Activated CD4-positive, alpha-beta T cell treated with anti-CD3 and anti-CD28 coated beads for 24 hours (primary cell): ENCODE measurements around the gene GNAS-AS1.

Source experiments
- DNase-seq, 2 donors: peaks; one replicate each; pipeline ENCODE4 v3.0.0-alpha.2; 2020; ENCODE audit warnings: low read depth in 2 of 2

The GNAS-AS1 gene

DNA sequence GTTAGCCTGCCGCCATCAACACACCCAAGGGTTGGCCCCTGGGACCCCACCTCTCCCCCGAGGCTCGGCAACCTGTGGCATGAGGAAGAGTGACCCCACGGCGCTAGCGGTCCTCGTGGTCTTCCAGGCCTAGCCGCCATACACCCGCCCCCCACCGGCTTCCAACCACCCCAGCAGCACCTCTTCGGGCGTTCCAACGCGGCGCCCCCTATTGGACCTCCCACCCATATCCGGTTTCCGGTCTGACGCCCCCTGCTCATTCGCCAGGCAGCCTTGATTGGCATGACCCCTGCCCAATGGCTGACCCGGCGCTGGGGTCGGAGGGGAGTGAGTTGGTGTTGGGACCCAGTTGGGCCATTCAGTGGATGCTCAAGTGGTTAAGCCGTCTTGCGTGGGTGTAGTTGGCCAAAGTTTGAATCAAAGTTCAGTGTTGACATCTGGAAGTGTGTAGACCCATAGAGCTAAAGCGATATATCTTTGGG lies at the start of gene GNAS-AS1:
GNAS-AS1 (minus strand) TSS at position 210 of the 482 bp plus-strand sequence.
- peak; percentile 67 to 77 for DNase-seq

DNA sequence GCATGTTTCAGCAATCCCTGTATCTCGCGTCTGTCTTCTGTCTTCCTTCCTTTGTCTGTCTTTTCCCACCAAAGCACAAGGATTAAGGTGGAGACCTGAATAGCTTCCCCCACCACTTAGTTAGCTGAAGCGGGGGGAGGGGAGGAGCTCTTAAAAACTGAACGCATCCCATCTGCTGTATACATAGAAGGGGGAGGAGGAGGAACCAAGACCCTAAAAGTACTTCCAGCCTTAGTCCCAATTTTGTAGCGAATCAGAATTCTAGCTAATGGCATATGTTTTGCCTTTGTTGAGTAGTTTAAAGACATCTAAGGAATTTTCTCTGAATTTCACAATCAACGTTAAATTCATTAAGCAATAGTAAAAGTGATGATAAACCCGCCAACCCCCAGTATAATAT lies 49.7 kb upstream of the GNAS-AS1 start:
- DNase-seq: no peak

DNA sequence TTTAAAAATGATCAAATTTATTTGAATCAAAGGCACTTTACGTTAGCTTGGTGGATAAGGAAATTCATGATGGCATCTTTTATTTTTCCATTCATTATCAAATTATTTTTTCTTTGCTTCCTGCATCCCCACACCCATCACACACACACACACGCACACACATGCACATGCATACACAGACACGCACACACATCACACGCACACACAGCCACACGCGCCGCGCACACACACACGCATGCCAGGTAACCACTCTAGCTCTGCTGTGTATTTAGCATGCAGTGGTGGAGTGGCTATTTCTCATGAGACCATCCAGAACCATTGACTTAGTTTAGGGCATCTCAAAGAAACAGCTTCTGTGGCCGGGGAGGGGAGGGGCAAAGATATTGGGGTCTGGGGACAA lies 48.8 kb upstream of the GNAS-AS1 start:
- no peak for DNase-seq

DNA sequence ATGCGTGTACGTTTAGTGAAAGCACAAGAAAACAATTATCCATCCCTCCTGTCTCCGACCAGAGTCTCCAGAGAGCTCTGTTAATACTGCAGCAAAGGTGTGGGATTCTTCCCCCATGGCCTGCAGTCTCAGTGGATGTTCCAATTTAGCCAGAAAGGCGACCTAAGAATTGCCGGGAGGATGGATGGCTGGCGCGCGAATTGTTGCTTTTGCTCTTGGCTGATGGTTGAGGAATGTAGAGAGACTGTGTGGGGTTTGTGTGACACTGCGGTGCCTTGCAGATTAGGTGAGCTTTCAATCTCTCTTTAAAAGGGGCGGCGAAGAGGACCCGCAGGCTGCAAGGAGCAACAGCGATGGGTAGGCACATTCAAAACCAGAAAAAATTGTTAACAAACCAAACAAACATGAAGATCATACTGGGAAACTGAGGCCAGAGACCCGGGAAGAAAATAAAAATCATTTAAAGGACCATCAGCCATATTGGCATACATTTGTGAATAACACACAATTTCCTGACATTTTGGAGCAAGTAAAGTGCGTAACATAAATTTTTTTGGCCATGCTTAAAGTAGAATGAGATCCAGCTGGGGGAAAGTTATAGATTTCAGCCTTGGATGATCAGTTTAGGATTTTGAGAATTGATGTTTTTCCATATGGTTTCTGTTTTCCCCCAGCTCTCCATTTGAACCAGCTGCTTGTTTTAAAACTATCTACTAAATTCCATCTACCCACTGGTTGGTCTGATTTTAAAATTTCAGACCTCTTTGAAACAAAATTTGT lies 48.1 kb upstream of the GNAS-AS1 start:
- no peak for DNase-seq

DNA sequence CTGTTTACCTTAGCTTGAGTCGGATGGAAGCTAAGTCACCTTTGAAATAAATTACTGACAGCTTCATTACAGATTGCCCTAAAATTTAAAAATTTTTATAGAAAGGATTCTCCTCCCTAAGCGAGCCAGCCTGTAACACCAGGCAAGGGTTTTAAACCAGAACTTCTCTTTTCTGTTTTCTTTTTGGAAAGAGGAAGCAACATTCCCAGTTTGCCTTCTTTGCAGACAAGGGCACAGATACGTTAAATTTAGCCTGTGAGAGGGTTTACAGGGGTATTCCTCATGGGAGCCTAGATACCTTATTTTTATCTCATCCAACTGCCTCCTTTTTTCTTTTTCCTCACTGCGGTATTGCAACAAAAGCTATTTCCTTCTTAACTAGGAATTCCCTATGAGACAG lies 46.8 kb upstream of the GNAS-AS1 start:
- DNase-seq: no peak

DNA sequence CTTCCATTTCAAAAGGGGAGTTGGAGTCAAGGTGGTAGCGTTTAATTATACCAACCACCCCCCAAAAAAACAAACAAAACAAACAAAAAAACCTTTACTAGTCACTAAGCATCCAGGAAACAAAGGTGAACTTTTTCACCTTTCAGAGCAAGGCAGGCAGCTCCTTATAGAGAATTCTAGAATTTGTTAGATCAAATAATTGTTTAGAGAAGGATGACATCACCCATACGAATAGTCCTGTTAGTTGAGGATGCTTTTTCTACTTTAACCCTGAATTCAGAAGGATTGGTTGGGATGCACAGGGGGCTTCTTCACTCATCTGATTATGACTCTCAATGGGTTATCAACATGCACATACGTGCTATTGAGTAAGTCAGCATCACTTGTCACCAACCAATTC lies 46.1 kb upstream of the GNAS-AS1 start:
- DNase-seq: no peak

DNA sequence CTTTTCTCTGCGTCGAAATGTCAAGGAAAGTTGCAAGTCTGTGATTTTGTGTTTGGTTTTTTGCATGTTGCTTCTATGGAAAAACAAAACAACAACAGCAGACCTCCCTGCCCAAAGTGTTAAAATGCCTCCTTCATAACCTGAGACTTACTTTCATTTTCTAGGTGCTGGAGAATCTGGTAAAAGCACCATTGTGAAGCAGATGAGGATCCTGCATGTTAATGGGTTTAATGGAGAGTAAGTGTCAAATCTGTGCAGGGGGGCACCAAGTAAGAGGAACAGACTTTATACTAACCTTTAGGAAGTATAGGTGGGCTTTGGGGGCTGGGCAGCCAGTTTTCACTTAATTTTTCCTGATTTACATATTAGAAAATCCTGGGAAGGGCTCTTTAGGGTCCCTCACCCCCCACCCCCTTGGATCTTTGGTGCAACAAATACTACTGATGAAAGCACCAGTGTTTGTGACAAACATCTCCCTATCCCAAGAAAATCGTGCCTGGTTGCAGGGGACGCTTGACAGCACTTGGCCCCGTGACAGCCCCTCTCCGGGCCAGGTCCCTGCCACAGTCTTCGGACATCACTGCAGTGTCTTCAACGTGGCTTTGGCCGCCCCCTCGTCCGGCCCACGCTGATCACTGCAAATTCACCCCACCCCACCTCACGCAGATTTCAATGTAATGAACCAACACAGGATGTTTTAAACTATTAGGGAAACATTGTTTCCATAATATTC lies 44.9 kb upstream of the GNAS-AS1 start:
- no peak for DNase-seq

DNA sequence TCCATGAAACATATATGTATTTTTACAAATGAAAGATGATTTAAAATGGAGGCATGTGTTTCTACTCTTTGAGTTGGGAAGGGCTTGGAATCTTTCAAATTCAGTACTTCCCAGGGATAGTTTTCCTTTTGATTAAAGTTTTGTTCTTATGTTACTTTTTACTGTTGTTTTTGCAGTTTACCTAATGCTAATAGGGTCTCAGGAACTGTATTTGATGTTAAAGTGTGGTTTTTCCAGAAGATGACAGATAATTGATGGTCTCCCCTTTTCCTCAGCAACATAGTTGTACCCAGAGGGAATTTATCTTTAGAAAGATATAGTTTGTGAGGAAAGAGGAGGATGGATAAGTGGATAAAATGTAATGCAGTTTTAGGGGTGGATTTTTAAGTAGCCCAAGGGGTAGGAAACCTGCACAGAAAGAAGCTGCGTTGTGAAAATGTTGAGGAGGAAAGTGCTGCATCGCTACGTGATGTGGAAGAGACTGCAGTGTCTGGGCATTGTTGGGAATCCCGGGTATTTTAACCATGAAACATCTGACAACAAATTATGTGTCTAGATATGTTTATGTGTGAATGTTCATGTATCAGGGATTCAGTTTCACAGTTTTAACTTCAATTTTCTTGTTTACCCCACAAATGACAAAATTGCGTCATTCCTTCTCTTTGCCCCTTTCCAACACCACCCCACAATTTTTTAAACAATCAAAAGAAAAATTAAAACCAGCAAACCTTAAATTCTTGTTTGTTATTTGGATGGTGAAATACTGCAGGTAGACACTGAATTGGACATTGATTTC lies 44.1 kb upstream of the GNAS-AS1 start:
- DNase-seq: no peak

DNA sequence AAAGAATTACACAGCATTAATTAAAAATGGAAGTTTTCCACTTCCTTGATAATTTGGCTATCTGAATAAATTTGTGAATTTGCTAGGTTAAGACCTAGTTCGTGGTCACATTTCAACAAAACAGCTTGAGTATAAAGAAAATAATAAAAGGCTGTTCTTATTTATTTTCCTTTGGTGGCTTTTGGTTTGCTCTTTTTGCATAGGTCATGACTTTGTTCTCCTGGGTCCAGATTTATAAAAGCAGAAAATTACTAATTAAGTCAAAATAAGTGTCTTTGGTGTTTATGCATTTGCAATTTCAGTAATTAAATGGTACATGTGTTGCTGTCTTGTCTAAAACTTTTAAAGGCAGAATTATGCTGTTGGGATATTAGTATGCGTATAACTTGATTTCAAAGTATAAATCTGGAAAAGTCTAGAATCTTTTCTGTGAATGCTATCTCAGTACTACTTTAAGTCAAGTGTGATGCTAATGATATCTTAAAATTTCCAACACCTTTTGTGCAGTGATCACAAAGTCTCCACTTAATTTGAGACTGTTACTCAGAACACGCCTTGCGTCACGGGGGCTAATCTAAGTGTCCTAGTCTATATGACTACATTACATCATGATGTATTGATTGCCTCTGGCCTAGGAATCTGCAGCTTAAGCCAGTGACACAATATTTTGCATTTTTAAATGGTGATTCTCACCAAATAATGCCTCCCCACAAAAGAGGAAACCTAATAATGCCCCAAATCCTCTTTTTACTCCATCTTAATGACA lies 42.8 kb upstream of the GNAS-AS1 start:
- no peak for DNase-seq

DNA sequence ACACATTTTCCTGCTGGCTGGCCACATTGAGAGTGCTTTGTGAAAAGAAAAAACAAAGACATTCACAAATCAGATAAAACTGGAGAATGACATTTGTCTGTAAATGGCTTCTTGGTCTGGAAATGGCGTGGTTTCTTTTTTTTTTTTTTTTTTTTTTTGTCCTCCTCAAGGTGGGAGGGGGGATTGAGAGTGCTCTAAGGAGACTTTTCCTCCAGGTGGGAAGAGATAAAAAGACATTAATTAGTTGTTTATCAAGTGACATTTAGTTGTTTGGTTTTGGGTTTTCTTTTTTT lies 42.2 kb upstream of the GNAS-AS1 start:
- no peak for DNase-seq

DNA sequence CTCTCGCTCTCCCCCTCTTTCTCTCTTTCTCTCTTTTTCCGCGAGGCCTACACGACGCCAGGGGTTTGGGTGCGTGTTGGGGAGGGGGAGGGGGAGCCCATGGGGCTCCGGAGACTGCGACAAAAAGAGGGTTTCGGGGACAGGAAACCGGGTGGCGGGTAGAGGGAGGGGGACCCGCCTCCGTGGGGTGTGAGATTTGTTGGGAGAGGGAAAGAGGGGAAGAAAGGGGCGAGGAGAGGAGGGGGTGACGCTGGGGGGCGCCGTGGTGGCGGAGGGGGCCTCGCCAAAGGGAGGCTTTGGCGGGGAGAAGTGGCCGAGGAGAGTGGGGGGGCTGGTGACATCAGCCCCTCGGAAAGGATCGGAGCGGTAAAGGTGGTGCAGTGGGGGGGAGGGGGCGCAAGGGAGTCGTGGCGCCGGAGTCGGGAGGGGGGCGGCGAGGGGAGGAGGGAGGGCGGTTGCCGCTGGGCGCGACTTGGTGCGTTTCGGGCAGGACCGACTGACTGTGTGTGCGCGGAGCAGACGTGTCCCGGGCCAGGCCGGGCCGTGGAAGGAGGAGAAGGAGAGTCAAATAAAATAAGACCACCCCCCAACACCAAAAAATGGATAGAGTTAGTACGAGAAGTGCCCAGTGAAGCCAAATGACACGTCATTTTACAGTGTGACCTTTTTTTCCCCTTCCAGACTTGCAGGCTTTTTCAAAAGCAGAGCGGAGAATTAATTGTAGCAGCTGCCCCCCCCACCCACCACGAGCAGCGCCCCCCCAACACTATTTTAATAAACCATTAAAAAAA lies 41.6 kb upstream of the GNAS-AS1 start:
- DNase-seq: peak; percentile 62 to 71

DNA sequence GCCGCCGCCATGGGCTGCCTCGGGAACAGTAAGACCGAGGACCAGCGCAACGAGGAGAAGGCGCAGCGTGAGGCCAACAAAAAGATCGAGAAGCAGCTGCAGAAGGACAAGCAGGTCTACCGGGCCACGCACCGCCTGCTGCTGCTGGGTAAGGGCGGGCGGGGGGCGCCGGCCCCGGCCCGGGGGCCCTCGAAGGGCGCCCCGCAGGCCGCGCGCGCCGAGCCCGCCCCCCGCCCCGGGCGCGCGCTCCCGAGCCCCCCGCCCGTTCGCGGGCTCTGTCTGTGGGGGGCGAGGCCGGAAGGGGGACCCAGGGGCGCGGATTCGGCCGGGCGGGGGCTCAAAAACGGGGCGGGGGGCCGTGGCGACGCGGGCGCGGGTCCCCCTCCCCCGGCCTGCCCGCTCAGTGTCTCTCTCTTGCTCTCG lies 41.0 kb upstream of the GNAS-AS1 start:
- DNase-seq: no peak

DNA sequence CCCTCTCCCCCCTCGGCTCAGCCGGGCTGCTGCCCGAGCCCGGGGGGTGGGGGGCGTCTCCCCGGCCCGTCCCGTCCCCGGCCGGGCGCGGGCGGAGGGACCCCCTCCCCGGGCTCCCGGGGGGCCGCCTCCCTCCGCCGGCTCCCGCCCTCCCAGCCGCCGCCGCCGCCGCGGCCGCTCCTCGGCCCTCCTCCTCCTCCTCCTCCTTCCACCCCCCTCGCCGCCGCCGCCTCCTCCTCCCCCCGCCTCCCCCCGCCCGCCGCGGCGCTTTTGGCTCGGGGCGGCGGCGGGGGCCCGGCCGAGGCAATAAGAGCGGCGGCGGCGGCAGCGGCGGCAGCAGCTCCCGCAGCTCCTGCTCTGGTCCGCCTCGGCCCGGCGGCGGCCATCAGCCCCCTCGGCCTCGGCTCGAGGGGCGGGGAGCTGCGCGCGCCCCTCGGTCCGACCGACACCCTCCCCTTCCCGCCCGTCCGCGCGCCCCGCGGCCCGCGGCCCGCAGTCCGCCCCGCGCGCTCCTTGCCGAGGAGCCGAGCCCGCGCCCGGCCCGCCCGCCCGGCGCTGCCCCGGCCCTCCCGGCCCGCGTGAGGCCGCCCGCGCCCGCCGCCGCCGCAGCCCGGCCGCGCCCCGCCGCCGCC lies 40.5 kb upstream of the GNAS-AS1 start:
- peak; percentile 56 to 65 for DNase-seq

DNA sequence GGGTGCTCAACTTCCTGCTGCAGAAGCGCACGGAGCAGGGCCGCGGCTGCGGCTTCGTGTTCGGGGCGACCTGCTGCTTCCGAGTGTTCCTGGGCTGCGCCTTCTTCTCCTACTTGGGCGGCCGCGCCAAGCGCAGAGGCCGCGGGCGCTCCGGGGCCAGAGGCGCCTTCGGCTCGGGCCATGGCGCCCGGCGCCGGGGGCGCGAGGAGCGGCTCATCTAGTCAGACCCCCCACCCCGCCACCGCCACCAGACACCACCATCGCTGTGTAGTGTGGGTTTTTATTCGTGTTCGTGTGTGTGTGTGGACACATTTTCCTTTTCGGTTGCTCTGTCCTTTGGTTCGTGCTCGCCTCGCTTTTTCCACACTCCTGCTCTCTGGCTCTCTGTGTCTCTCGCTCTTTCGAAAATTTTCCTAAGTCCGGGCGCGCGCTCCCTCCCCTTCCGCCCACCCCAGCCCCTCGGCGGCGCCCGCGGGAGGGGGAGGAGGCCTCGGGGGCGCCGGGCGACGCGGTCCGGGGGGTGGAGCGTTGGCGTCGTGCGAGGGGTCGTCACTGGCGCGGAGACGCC lies 39.9 kb upstream of the GNAS-AS1 start:
- DNase-seq: peak in 1 of 2 donors; percentile 54

DNA sequence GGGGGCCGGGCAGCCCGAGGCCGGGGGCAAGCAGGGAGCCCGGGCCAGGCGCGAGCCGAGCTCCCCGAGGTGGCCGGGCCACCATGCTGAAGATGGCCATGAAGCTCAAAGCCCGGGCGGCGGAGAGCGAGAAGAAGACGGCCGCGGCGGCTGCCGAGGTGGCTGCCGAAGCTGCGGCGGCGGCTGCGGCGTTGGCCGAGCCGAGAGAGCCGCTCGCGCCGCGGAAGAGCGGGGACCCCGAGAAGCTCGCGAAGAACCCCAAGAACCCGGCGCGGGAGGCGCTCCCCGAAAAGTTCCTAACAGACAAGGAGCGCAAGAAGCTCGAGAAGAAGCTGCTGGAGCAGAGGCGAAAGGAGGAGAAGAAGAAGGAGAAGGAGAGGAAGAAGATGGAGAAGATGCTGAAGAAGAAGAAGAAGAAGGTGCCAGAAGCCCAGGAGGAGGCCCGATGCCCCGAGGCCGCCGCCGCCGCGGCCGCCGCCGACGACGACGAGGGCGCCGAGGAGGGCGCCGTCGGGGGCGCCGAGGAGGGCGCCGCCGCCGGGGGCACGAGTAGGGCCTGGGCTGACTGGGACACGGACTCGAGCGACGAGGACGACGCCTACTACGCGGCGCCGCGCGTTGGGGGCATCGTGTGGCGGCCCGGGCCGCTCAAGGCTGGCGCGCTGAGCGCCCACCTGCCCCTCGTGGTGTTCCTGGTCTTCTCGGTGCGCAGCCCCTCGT lies 39.3 kb upstream of the GNAS-AS1 start:
- DNase-seq: no peak

DNA sequence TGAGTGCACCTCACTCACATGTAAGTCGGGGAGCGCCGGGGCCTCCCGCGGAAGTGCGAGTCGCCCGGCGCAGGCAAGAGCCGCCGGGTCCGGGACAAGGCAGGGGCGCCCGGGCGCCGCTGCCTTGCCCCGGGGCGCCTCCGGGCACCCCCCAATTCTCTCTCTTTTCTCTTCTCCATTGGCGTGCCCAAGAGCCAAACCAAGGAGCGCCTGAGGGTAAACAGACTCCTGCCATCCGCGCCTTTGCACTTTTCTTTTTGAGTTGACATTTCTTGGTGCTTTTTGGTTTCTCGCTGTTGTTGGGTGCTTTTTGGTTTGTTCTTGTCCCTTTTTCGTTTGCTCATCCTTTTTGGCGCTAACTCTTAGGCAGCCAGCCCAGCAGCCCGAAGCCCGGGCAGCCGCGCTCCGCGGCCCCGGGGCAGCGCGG lies 38.6 kb upstream of the GNAS-AS1 start:
- DNase-seq: no peak

DNA sequence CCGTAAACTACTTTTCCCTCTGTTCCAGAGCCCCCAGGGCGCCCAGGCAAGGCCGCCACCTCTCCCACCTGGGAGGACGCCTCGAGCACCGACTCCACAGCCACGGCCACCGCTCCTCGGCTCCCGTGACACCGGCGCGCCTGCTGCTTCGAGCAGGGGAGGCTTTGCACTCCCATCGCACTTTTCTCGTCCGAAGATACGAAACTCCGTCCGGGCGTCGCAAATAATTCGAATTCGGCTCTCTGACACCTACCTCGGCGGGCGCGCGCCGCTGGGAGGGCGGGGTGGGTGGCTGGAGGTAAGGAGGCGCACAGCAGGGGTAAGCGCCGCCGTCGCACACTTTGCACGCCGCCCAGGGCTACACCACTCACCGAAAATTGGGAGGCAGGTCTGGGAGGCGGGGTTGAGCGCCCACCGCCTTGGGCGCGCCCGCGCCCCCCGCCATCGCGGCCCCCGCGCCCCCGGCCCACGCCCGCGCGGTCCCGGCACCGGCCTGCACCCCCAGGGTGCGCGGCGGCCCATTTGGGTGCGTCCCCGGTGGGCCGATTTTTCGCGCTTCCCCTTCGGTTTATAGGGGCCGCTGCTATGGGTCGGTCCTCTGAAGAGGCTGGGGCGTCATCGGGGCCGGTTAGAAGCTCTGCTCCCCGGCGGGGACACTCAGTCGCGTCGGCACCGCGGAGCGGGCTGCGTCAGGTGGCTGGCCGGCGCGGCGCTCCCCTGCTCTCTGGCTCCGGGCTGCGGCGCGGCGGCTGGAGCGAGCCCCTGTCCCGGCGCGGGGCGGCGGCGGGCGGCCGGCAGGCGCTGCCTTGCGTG lies 38.0 kb upstream of the GNAS-AS1 start:
- DNase-seq: peak; percentile 65 to 66

DNA sequence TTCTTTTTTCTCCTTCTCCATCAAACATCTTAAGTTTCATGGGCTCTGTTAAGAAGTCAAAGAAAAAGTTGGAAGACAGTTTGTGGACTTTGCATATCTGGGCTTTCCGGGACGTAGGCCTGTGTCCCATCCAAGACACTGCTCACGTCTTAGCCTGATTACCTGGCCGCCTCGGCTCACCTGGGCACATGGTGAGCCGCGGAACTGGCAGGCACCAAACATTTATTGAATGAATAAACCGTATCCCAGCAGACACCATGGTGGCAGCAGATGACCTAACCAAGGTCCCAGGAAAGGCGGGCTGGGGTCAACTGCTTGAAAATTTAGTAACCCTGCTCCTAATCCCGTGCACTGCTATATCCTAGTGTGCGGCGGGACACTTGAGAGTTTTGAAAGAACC lies 37.4 kb upstream of the GNAS-AS1 start:
- no peak for DNase-seq

DNA sequence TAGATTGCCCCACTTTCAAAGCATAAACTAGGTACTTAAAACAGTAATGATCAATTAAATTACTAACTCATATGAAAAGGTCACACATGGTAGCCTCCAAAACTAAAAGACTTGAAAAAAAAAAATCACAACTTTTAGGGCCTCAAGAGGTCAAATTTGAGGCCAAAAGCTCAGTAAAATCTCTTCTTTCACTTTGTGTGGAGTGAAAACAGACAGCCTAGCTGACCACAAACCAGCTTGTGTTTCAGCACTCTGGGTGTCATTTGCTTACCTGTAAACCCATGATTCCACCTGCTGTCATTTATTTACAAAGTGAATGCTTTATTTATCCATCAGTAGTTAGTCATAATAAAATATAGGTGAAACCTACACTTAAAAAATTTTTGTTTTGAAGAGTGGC lies 35.8 kb upstream of the GNAS-AS1 start:
- no peak for DNase-seq
